ENCODE measurements around the gene RNF214.
A peak's percentile ranks its signal among the peaks of the same experiment; 100 is the strongest.

RNF214 gene

DNA sequence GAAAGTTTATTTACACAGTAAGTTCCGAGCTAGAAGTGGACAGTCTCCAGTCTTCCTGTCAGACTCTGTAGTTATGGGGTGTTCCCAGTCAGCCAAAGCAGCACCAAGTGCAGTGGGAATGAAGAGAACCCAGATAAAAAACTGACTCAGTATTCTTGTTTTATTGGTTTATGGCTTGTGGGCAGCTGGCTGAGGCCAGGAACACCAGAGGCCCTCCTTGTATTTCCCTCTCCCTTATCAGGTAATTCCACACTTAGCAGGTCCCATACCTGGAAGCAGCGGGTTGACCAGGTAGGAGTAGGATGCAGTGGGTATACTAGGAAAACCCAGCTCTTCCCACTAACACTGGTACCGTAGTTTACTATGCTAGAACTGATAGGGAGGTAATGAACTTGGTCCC lies 55.2 kb downstream of the RNF214 start:
- DNase-seq, result no peak

DNA sequence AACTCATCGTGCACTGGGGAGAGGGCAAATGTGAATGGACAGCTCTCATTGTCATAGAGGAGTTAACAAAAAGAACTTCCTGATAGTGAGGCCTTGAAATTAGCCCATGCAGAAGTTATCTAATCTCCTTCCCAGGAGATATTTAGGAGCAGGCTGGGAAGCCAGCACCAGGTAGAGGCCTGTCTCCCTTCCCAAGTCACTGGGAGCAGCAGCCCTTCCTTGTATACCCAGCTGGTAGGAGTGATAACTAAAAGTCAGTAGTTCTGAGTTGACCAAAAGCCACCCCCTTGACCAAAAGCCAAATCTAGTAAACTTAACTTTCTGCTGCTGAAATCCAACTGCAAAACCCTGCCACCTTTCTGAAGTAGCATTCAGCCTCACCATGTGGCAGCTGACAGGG lies 57.3 kb downstream of the RNF214 start:
- no peak for DNase-seq

DNA sequence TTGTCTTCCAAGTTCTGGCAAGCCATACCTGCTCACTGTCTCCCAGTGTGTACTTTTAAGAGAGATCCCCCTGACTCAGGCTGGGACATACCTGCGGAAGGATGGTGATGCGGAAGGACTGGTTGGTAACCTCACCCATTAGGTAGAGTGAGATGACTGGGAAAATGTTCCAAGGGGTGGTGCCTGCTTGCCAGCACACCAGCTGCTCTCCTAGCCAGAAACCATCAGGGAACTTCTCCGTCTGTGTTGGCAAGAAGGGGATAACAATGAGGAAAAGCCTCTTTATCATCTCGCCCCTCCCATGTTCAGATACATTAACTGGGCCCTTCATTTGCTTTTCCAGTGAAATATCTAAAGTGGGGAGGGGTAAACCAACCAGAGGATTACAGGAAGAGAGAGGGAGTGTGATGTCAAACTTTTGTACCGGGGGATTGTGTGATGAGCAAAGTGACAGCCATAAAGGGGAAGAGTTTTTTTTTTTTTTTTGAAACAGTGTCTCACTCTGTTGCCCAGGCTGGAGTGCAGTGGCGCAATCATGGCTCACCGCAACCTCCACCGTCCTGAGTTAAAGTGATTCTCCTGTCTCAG lies 58.4 kb downstream of the RNF214 start, which contains the start of gene BACE1-AS:
BACE1-AS (plus strand) TSS at position 538 of the 588 bp plus-strand sequence.
- DNase-seq, result no peak

DNA sequence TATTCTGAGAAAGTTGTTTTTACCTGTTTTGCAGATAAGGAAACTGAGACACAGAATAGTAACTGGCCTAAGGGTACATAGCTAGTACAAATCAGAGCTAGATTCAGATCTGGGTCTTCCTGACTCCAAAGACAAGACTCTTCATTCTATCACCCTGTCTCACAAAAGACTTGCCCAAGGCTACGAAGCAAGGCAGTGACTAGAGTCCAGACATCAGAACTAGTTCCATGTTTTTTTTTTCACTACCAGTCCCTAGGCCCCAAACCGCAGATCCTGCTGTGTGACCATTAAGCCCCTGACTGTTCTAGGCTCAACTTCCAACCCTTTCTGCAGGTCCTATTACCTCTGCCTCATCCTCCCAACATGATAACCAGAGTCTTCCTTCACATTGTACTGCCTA lies 60.1 kb downstream of the RNF214 start:
- no peak for DNase-seq

DNA sequence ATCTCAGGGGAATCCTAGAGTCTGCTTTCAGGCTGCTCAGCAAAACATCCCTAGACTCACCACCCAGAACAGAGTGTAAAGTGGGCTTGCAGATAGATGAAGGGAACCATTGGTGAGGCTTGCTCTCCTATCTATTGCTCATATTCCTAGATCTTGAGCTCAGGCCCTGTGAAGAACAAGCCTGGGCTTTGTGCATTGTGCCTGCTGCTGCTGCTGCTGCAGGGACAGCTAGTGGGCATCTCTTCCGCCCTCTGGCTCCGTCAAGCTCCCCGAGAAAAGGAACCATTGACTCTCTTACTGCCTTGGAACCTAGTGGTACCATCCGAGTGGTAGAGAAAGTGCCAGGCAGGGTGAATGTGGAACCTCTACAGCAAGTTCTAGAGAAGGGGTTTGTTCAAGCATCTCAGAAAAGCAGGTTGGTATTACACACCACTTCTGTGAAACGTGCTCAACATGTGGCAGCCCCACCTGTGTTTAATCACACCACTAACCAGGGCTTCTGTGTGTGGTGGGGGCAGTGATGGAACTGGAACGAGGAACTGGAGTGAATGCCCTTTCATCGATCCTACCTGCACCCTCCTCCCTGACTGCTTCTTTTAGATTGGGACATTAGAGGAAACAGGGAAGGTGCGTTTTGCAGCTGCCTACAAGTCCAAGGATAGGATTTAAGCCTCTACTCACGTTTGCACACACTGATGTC lies 63.1 kb downstream of the RNF214 start:
- no peak for DNase-seq

DNA sequence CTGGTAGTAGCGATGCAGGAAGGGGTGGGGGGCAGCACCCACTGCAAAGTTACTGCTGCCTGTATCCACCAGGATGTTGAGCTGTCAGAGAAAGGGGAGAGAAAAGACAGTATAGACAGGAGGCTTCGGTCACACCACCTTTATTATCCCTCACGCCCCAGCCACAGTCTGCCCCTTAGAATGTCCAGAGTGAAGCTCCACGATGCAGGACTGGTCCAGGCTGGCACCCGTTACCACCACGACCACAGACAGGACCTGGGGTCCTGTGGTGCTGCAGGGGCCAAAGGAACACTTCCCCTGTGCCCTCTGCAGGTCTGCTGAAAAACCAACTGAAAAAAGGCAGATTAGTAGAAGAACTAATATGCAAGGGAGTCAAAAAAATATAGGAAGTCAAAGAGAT lies 64.4 kb downstream of the RNF214 start:
- DNase-seq, result no peak

DNA sequence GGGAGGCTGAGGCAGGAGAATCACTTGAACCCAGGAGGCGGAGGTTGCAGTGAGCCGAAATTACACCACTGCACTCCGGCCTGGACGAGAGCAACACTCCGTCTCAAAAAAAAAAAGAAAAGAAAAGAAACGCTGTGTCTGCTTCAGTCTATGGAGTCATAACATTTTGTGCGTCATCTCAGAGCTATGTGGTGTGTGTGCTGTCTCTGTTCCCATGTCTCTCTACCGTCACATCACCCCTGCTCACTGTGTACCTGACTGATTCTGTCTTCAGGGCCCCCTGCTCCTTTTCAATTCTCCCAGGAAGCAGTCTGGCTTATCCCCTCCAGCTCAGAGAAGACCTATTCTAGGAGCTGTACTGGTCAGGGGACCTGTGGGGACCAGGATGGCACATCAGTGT lies 65.7 kb downstream of the RNF214 start:
- DNase-seq, result no peak

DNA sequence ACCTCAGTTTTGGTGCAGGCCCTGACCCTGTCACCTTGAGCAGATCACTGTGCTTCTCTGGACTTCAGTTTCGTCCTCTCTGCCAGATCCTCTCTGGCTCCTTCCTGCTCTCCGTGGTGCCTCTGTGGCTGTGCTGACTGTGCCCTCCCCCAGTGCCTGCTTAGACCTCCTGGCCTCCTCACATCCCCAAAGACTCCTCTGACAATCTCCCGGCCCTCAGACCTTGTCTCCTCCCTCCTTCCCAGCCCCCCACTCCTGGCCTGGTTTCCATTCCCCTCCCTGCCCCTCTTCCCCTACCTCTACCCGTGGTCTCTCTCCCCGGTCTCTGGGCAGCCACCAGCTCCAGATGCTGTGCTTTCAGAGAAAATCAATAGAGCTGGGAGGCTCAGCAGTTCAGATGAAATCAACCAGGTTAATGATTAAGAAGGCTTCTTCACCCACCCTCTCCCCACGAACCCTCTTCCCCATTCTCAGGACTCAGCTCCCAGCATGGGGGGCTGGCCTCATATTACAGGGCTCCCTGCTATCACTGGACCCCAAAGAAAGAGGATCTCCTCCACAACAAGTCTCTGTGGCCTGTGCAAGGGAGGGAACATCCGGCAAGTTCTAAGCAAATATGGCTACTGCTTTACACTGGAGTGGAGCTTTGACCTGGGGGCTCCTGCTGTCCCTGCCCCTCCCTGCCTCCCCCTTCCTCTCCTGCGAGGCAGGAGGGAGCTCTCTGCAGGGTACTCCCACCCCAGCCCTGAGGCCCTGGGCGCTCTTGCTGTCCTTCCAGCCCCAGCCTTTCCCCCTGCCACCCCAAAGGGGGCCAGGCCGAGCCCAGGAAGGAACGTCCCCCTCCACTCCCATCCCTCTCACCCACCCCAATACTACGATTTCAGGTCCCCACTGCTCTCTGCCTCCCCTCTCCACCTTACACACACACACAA lies 67.1 kb downstream of the RNF214 start:
- DNase-seq, result no peak

DNA sequence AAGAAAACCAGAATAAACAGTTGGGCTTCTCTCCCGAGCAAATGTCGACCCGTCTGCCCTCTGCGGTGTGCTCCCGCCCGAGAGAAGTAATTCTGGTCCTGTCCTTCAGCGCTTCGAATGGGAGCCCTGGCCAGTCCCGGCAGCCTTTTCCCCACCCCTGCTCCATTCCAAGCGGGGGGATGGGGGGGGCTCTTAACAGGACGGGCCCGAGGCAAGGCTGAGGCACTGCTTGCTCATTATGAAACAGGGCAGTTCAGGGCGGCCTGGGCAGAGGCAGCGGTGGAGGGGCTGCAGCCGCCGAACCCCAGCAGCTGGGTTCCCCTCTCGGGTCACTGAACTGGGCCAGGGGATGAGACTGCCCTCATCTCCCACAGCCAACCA lies 67.8 kb downstream of the RNF214 start:
- no peak for DNase-seq

DNA sequence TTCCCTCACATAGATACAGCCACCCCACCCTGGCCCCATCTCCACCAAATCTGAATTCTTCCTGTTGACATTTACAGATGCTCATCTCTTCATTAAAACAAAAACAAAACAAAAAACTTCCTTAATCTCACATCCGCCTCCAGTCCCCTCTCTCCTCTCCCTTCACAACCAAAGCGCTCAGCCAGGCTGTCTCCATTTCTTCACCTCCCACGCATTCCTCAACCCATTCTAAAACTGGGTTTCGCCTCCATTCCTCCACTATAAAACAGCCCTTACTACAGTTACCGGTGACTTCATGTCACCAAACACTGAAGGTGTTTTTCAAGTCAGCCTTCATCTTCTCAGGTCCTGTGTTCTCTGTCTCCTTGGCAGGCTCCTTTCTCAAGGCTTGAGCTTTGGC lies 68.3 kb downstream of the RNF214 start:
- no peak for DNase-seq

DNA sequence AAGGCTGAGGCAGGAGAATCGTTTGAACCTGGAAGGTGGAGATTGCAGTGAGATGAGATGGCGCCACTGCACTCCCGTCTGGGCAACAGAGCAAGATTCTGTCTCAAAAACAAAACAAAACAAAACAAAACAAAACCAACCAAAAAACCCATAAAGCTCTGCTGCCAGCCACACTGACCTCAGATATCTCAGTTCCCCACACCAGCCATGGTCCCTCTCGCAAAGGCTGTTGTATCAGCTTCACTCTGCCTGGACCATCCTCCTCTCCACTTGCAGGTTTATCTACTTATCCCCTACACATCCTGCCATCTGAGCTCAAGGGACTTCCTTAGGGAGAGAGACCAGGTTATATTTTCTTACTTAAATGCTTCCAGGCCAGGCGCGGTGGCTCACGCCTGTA lies 69.8 kb downstream of the RNF214 start:
- DNase-seq, result no peak

DNA sequence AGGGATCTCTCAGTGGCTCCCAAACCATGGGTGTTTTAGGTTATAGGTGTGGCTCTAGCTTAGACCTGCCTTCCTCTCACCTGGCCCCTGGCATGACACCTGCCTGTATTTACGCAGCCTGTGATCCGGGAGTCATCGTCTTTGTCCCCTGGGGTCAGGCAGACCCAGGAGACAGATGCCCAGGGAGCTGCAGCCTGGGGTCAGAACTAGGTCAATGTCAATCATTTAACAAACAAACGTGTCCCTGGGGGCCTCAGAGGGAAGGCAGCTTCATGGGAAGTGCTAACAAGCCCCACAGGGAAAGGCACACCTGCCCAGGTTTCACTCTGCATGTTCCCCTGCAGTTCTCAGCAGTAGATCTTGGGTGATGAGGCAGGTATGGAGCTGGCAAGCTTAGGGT lies 70.6 kb downstream of the RNF214 start:
- no peak for DNase-seq

DNA sequence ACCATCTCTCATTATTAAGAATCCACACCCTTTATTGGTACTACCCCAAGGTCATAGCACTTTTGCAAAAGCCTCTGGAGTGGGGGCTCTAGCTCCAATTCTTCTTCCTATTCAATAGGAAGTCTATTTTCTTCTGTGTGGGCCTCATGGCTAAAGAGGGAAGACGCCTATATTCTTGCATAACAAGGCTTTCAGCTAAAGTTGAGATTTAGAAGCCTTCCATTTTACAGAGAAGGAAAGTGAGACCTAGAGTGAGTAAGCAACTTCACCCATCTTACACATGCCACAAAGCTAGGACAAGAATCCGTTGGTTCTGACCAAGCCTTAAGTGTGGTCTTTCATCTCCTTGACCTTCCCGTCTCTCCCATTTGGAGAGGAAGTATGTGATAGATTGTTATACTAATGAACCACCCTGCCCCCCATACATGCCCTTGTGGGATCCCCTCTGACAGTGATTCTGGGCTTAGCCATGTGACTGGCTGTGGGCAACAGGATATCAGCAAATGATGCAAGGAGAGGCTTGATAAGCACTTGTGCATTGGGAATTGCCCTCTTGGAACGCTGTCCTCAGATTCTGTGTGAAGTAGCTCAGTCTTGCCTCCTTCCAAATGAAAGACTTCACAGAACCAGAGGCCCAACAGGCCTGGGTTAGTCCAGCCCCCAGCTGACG lies 71.3 kb downstream of the RNF214 start:
- no peak for DNase-seq

DNA sequence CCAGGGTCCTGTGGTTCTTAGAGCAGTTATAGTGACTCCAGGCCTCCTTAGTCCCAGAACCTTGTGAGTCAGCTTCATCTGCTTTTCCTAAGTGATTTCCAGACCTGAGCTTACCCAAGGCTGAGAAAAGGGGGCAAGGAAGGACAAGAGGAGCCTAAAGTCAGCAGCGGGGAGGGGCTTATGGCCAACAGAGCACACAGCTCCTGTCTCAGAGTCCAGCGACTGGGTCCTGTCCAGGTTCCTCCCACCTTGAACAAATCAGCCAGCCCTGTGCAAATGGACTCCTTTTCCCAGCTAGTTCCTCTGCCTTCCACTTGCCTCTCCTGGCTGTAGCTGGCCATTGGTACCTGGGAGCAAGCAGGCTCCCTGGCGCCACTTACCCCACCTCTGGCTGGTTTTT lies 72.7 kb downstream of the RNF214 start:
- no peak for DNase-seq

DNA sequence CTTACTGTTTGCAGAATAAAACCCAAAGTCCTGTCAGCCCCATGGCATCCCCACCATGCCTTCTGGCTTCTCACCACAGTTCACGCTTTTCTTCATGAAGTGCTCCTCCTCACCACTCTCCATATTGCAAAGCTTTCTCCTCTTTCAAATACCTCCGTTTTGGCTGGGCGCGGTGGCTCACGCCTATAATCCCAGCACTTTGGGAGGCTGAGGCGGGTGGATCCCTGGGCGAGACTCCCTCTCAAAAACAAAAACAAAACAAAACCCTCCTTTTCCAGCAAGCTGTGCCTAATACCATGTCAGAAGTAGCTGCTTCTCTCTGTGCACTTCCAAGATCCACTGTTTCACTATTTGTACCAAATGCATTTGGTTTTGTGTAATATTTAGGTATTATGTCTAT lies 76.8 kb downstream of the RNF214 start:
- DNase-seq, result no peak

DNA sequence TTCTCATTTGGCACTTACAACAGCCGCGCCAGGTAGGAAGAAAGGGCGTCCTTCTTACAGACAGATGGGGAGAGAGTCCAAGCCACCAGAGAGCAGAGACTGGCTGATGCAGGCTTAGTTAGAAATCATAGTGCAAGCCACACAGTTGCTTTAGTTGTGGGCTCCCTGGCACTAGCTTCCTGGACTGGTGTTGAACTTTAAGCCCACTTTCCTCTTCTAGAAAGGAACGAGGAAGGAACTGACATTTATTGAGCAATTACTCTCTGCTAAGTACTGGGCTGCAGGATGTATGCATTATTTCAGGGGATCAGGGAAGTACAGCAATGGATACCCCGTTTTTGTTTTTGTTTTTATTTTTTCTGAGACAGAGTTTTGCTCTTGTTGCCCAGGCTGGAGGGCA lies 80.6 kb downstream of the RNF214 start:
- no peak for DNase-seq

DNA sequence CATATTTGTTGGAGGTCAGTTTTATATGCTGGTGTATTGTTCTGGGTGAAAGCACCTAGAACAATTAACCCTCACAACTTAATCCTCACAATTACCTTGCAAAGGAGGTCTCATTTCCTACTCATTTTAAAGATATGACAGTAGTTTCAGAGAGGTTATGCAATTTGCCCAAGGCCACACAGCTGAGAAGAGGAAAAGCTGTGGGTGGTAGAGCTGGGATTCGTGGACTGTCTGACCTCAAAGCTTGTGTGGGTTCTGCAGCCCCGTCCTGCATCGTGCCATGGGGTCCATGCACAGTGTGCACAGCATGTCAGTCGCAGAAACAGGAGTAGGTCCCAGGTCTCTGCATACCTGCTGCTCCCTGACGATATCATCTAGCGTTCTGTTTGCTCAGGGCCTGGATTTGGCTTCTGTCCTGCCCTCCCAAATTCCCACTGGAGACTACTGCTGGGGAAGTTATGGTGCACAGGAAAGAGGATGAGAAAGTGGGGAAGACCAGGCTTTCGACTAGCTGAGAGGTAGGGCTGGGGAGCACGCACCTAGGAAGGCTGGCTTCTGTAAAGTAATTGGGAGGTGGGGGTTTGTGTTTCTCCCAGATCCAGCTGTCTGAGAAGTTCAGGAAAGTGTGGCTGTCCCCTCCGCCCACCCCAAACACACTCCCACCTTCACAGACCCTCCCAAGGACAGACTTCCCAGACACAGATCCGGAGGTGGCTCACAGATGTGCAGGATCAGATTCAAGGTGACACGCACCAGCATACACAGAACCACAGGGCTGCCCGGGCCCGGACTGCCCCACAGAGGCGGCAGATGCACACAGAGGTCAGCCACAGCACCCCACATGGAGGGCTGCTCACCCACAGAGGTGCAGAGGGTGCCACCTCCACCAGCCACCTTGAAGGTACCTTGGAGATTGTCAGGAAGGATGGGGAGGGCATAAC lies 81.6 kb downstream of the RNF214 start:
- no peak for DNase-seq

DNA sequence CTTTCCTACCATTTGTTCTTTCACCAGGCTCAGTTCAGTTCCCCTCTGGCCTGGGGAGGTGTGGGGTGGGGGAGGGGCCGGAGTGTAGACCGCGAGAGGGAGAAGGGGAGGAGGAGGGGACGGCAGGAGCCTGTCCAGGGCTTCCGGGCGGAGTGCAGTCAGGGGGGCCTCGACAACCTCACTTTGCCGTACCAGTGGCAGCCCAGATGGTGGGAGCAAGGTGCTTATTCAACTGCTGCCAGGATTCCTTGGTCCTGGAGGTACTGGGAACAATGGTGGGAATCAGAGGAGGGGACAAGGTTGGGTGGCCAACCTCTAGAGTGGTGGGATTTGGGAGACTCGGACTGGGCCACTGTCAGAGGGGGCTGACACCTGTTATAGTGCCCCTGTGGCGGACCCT lies 82.4 kb downstream of the RNF214 start:
- DNase-seq, result no peak

DNA sequence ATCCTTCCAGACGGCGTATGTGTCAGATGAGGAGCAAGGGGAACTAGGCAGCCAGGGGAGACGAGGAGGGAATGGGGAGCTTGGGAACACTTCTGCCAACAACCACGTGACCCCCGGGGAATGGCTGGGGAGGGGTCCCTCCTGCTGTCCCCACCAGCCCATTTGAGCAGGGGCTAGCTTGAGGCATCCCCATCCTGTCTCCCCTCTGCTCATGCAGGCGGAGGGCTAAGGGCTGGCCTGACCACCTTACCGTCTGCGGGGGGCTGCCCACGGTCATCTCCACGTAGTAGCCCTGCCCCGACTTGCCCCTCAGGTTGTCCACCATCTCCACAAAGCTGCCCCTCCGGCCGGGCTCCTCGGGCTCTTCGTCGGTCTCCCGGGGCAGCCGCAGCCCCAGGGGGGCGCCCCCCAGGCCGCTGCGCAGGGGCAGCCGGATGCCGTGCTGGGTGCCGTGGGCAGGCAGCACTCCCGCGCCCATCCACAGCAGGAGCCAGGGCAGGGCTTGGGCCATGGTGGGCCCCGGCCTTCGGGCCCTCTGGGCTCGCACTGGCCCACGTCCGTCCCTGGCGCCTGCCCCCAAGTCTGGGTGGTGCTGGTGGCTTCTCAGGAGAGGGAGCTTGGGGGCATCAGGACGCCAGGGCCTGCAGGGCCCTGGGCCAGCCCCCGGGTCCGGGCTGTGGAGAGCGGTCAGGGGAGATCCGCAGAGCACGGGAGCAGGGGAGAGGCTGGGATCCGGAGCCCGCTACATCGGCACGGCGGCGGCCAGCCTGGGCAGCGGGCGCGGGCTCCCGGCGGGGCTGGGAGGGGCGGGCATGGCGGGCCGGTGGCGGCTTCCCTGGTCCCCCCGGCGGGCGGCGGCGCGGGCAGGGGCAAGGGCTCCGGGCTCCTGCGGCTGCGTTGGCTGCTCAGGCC lies 83.1 kb downstream of the RNF214 start:
- DNase-seq, result no peak

DNA sequence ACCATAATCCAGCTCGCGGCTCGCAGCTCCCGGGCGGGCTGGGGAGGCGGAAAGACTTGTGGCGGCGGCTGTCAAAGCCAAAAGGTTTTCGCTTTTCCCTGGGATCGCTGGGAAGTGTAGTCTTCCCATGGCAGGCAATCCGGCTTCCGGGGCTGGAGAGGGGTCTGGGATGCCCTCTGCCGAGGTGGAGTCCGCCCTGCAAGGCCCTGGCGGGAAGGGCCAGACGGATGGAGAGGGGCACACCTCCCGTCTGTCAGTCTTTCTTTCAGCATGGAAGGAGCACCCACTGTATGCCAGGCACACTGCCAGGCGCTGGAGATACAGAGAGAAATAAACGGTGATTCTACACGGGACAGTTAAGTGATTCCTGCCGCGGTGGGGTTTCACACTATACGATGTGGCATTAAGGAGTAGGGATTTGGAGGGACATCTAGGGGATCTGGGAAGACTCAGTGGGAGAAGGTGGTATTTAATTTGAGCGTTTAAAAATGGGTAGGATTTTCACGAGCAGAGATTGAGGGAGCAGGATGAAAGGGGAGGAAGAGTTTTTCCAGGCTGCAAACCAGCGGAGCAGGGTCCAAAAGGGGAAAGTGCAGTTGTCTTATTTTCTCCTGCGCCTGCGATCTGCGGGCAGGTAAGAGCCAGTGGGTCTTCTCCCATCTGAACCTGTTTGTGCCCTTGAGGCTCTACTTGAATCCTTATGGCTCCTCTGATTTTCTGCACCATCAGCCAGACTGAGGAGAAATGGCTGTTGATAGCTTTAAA lies 83.9 kb downstream of the RNF214 start, which contains the start of gene BACE1:
BACE1 (minus strand) TSS at position 60 of the 765 bp plus-strand sequence. CDS start 461 bp downstream, outside the sequence.
- DNase-seq, result peak; percentile 89

Data from NCI-H1105 treated with DMSO at 0.1 percent for 48 hours (cell line).